A673 (cell line): ENCODE data around the gene DPYD. TPM values are rescaled to one million over a fixed set of nuclear protein-coding genes. Genes with fewer than 3 reads are reported as not detected.

Experiments used
- BruUV-seq: library from RNA; stranded (reverse); fragments of 400-500 nt; replicated peaks from 2 replicates; lab custom pipeline; 2021; lab: Mats Ljungman, UMichigan
- CTCF ChIA-PET: fragments of 300-600 bp; sonication (Branson Sonifier 250); formaldehyde crosslinking; loops from one replicate; lab custom pipeline; 2022; ENCODE audit warnings: antibody characterized with exemption; lab: Charles Lee
- POLR2A ChIA-PET: fragments of 300-600 bp; sonication (Branson Sonifier 250); formaldehyde crosslinking; loops from one replicate; lab custom pipeline; 2022; ENCODE audit warnings: antibody characterized with exemption; ENCODE audit not compliant: low non-redundant PET; lab: Charles Lee
- DNase-seq: peaks from one replicate; pipeline ENCODE4 v3.0.0-alpha.2; 2015; ENCODE audit warnings: low spot score
- H3K27ac ChIP-seq: fragments of 200-600 bp; sonication (generic); 2 replicates; pipeline ENCODE4 v1.5.1; 2016; ENCODE audit warnings: mixed run types, low read depth, mild to moderate bottlenecking, mixed read lengths, antibody characterized with exemption, low read length; ENCODE audit not compliant: poor library complexity, severe bottlenecking
- H3K27me3 ChIP-seq: fragments of 200-600 bp; sonication (generic); replicated peaks from 2 replicates; pipeline ENCODE4 v1.6.1; 2017; ENCODE audit warnings: mixed run types, low read depth, mild to moderate bottlenecking, mixed read lengths, antibody characterized with exemption, low read length; ENCODE audit not compliant: insufficient read depth, poor library complexity
- H3K36me3 ChIP-seq: fragments of 200-600 bp; sonication (generic); 2 replicates; pipeline ENCODE4 v1.6.1; 2016; ENCODE audit warnings: mixed run types, mild to moderate bottlenecking, mixed read lengths, antibody characterized with exemption, low read length; ENCODE audit not compliant: insufficient read depth, poor library complexity, severe bottlenecking
- H3K4me1 ChIP-seq: fragments of 200-600 bp; sonication (generic); 2 replicates; pipeline ENCODE4 v1.6.1; 2017; ENCODE audit warnings: mixed run types, mild to moderate bottlenecking, mixed read lengths, antibody characterized with exemption, low read length; ENCODE audit not compliant: insufficient read depth, poor library complexity, severe bottlenecking
- H3K4me3 ChIP-seq: fragments of 200-600 bp; sonication (generic); 2 replicates; pipeline ENCODE4 v1.5.1; 2016; ENCODE audit warnings: low read depth, mixed run types, mild to moderate bottlenecking, mixed read lengths, low read length; ENCODE audit not compliant: poor library complexity, severe bottlenecking
- H3K9me3 ChIP-seq: fragments of 200-600 bp; sonication (generic); 2 replicates; pipeline ENCODE4 v1.6.1; 2016; ENCODE audit warnings: mixed run types, low read depth, mild to moderate bottlenecking, mixed read lengths, antibody characterized with exemption, low read length; ENCODE audit not compliant: poor library complexity, severe bottlenecking
- EZH2 ChIP-seq: fragments of 200-600 bp; sonication (generic); IDR thresholded peaks from 2 replicates; pipeline ENCODE4 v1.6.1; 2017; ENCODE audit warnings: borderline replicate concordance, low read depth, mild to moderate bottlenecking, mixed read lengths, antibody characterized with exemption, low read length; ENCODE audit not compliant: poor library complexity, severe bottlenecking
- intact Hi-C: fragments of 100-400 bp; cut with micrococcal nuclease; formaldehyde crosslinking; loops from one replicate; pipeline ENCODE4 v1.10.0; 2022; ENCODE audit not compliant: unreplicated experiment
- total RNA-seq: library from RNA; stranded (reverse); gene quantifications from 2 replicates; pipeline ENCODE4 v1.2.3, GENCODE V29; 2021
- TF ChIP-seq, protein P1 (sequence below): fragments of 300-800, 200-600 bp; sonication (generic); conservative IDR thresholded peaks from 2 replicates; pipeline ENCODE4 v1.5.1; 2017; ENCODE audit warnings: low read depth, mild to moderate bottlenecking, antibody characterized with exemption, low read length, moderate library complexity, mixed read lengths

The DPYD gene
- total RNA-seq, 1 experiment from 2014 or later, result 13.4 TPM

DNA sequence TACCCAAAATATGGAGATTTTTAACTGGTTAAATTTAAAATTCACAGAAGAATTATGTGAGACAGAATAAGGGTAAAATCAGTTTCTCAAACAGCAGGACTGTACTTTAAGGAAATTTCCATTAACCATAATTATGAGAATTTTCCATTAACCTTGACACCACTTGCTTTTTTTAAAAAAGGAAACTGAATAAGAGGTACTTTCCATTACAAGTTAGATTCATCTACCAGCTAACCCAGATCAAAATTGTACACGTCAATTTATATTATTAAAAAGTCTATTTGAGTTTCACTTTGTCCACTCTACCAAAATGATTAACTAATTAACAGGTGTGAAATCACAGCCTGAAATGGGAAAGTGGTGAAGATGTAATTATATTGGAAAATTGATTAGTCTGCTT lies 414.5 kb downstream of the DPYD start:
- intact Hi-C loops, result no loop called here
- Histone ChIP-seq H3K4me3 (no peak overlapping the region), H3K4me1 (no peaks in the 10 kb centered on the region), H3K36me3 (no peaks in the 10 kb centered on the region), H3K27me3 (no peaks in the 10 kb centered on the region), H3K27ac (no peak overlapping the region), H3K9me3 (no peaks in the 10 kb centered on the region)
- POLR2A ChIA-PET, result no interaction called here
- DNase-seq, result no peak
- TF ChIP-seq EZH2, result no peak
- TF ChIP-seq, protein P1, sequence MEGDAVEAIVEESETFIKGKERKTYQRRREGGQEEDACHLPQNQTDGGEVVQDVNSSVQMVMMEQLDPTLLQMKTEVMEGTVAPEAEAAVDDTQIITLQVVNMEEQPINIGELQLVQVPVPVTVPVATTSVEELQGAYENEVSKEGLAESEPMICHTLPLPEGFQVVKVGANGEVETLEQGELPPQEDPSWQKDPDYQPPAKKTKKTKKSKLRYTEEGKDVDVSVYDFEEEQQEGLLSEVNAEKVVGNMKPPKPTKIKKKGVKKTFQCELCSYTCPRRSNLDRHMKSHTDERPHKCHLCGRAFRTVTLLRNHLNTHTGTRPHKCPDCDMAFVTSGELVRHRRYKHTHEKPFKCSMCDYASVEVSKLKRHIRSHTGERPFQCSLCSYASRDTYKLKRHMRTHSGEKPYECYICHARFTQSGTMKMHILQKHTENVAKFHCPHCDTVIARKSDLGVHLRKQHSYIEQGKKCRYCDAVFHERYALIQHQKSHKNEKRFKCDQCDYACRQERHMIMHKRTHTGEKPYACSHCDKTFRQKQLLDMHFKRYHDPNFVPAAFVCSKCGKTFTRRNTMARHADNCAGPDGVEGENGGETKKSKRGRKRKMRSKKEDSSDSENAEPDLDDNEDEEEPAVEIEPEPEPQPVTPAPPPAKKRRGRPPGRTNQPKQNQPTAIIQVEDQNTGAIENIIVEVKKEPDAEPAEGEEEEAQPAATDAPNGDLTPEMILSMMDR, result no peak
- CTCF ChIA-PET, result no interaction called here
- no TSS peak for BruUV-seq

DNA sequence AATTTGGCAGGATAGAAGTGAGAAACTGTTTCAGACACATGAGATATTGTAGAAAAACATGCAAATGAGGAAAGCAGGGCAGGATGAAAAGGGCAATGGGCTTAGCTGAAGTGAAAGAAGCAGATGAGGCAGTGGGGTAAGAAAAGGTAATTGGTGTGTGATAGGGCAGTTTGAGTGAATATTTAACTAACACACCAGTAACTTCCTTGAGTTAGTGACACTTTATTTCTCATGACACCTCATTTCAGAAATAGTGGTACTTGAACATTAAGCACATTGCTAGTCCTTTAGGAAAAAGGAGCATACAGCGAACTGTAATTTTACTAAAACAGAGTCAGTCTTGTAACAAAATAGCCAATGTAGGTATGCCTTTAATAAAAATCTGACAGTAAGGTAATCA lies 415.0 kb downstream of the DPYD start:
- intact Hi-C loops, result no loop called here
- BruUV-seq, result no TSS peak
- no peak overlapping the region for H3K4me3 ChIP-seq
- no peak overlapping the region for H3K27ac ChIP-seq
- no peak for DNase-seq
- H3K4me1 ChIP-seq, result no peaks in the 10 kb centered on the region
- ChIA-PET POLR2A (no interaction called here), CTCF (no interaction called here)
- H3K27me3 ChIP-seq, result no peaks in the 10 kb centered on the region
- H3K9me3 ChIP-seq, result no peaks in the 10 kb centered on the region
- no peaks in the 10 kb centered on the region for H3K36me3 ChIP-seq
- TF ChIP-seq, protein P1, result no peak
- no peak for TF ChIP-seq EZH2

DNA sequence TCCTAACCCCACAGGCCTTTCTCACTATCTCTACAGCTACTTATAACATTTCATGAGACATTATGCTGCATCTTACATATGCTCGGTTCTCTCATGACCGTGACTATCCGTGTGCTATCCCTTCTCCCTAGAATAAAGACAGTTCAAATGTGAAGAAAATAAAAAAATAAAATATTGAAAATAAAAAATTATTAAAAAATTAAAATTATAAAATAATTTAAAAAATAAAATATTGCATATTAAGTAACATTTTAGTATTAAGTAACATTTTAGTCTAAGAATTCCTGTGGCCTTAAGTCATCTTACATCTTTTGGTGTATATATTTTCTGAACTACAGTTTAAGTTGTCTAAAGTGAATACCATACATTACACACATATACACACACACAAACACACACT lies 415.5 kb downstream of the DPYD start:
- no TSS peak for BruUV-seq
- CTCF ChIA-PET, result no interaction called here
- Histone ChIP-seq H3K4me1 (no peaks in the 10 kb centered on the region), H3K27me3 (no peaks in the 10 kb centered on the region), H3K36me3 (no peaks in the 10 kb centered on the region), H3K27ac (no peak overlapping the region), H3K9me3 (no peaks in the 10 kb centered on the region), H3K4me3 (no peak overlapping the region)
- POLR2A ChIA-PET, result no interaction called here
- no peak for DNase-seq
- TF ChIP-seq, protein P1, result no peak
- intact Hi-C loops, result no loop called here
